ENCODE measurements around the gene ZNF547.
A peak's percentile ranks its signal among the peaks of the same experiment; 100 is the strongest.

The ZNF547 gene

GRCh38 chr19:57351867-57352266 is 11.5 kb upstream of the ZNF547 start:
- TF ChIP-seq CTCF (conservative IDR thresholded peaks at IDR 0.05): no peak
- H3K27ac ChIP-seq: peak overlapping the region; percentile 78

DNA sequence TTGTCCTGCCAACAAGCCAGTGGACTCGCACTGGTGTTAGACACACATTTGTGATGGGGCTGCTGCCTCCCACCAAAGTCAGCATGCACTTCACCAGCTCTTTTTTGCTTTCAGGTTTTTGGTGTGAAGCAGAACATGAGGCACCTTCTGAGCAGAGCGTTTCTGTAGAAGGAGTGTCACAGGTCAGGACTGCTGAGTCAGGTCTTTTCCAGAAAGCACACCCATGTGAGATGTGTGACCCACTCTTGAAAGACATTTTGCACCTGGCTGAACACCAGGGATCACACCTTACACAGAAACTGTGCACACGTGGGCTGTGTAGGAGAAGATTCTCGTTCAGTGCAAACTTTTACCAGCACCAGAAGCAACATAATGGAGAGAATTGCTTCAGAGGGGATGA is 7.4 kb upstream of the ZNF547 start:
- TF ChIP-seq CTCF (conservative IDR thresholded peaks at IDR 0.05): no peak
- no peak overlapping the region for H3K27ac ChIP-seq

DNA sequence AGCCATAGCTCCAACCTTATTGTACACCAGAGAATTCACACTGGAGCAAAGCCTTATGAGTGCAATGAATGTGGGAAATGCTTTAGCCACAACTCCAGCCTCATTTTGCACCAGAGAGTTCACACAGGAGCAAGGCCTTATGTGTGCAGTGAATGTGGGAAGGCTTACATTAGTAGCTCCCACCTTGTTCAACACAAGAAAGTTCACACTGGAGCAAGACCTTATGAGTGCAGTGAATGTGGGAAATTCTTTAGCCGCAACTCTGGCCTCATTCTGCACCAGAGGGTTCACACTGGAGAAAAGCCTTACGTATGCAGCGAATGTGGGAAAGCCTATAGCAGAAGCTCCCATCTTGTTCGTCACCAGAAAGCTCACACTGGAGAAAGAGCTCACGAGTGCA is 5.9 kb upstream of the ZNF547 start:
- H3K27ac ChIP-seq: peak overlapping the region; percentile 60
- TF ChIP-seq CTCF (conservative IDR thresholded peaks at IDR 0.05): no peak

- TF ChIP-seq CTCF (conservative IDR thresholded peaks at IDR 0.05): no peak
- H3K27ac ChIP-seq: peak overlapping the region; percentile 60
Measured at GRCh38 chr19:57359300-57359699, 4.1 kb upstream of the ZNF547 start.

DNA sequence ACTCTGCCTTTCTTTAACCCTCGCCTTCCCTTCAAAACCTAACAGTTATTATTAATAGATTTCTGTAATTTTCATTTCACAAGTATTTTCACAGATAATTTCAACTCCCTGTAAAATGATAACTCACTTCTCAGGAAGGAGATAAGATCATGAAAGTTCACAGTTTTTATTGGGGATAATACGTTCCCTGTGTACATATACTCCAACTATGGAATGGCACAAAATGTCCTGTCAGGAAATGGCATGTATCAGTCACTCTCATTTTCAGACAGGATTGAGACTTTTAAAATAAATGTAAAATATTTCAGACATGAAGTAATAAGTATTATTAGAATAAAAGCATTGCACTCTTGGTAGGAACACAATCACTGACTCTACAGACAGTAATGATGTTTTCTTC is 932 bp upstream of the ZNF547 start:
- no peak for TF ChIP-seq CTCF (conservative IDR thresholded peaks at IDR 0.05)
- H3K27ac ChIP-seq: peak overlapping the region; percentile 98

- H3K27ac ChIP-seq: peak overlapping the region; percentile 98
- no peak for TF ChIP-seq CTCF (conservative IDR thresholded peaks at IDR 0.05)
Measured at GRCh38 chr19:57363688-57364181, 384 bp downstream of the ZNF547 start.

- no peak overlapping the region for H3K27ac ChIP-seq
Measured at GRCh38 chr19:57366776-57367175, 3.4 kb downstream of the ZNF547 start.

More at GRCh38 chr19:57366776-57367175, 3.4 kb downstream of the ZNF547 start:
- TF ChIP-seq CTCF (conservative IDR thresholded peaks at IDR 0.05): no peak
